ENCODE data around the gene PTPRG.

DNA sequence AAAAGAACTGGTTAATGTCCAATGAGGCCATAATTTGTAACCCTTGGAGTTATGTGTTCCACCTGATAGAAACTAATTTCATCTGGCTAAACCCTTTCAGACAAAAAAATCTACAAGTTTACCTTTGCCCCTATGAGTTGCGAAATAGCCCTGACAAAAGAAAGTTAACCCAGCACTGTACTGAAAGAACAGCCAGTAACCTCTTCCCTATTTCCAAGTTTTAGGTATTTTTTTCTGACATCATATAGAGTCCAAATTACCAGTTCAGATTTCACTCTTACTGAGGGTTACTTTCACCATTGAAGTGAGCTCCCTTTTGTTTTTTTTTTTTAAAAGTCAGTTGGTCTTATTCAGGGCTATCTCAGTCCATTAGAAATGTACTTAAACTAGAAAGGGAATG is 42.8 kb upstream of the PTPRG start:
- no peak for TF ChIP-seq POLR2A (IDR thresholded peaks at IDR 0.05)
- TF ChIP-seq, protein P1, sequence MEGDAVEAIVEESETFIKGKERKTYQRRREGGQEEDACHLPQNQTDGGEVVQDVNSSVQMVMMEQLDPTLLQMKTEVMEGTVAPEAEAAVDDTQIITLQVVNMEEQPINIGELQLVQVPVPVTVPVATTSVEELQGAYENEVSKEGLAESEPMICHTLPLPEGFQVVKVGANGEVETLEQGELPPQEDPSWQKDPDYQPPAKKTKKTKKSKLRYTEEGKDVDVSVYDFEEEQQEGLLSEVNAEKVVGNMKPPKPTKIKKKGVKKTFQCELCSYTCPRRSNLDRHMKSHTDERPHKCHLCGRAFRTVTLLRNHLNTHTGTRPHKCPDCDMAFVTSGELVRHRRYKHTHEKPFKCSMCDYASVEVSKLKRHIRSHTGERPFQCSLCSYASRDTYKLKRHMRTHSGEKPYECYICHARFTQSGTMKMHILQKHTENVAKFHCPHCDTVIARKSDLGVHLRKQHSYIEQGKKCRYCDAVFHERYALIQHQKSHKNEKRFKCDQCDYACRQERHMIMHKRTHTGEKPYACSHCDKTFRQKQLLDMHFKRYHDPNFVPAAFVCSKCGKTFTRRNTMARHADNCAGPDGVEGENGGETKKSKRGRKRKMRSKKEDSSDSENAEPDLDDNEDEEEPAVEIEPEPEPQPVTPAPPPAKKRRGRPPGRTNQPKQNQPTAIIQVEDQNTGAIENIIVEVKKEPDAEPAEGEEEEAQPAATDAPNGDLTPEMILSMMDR (IDR thresholded peaks at IDR 0.05), result no peak
